Spleen (tissue), 11 donors: Measurements from ENCODE around the gene GRK6. TPM values are rescaled to one million over a fixed set of nuclear protein-coding genes. Genes with fewer than 3 reads are reported as not detected.

ENCODE experiments used
- DNase-seq: peaks from one replicate; pipeline ENCODE4 v3.0.0-alpha.2; 2020
- H3K27ac ChIP-seq, 8 donors: fragments of 200-600 bp; sonication (generic) in 7 of 8; 1 replicate in 4 of 8; 2 replicates in 4 of 8; pipeline versions ENCODE4 v1.5.0 to v1.8.0; 2016 to 2021; ENCODE audit warnings: inconsistent platforms in 4 of 8, mild to moderate bottlenecking in 4 of 8, moderate library complexity in 1 of 8
- H3K27me3 ChIP-seq, 7 donors: fragments of 200-600 bp; sonication (generic) in 6 of 7; replicated peaks in 1 of 7; 1 replicate in 4 of 7; 2 replicates in 3 of 7; pipeline versions ENCODE4 v1.5.0 to v1.8.0; 2016 to 2021; ENCODE audit warnings: inconsistent platforms in 3 of 7, mild to moderate bottlenecking in 1 of 7
- H3K36me3 ChIP-seq, 6 donors: fragments of 200-600 bp; sonication (generic) in 5 of 6; 1 replicate in 4 of 6; 2 replicates in 2 of 6; pipeline versions ENCODE4 v1.5.0 to v1.8.0; 2016 to 2021; ENCODE audit warnings: inconsistent platforms in 2 of 6
- H3K4me1 ChIP-seq, 6 donors: fragments of 200-600 bp; sonication (generic) in 5 of 6; 1 replicate in 3 of 6; 2 replicates in 3 of 6; pipeline versions ENCODE4 v1.5.0 to v1.8.0; 2016 to 2021; ENCODE audit warnings: inconsistent platforms in 3 of 6
- H3K4me3 ChIP-seq, 8 donors: fragments of 200-600 bp; sonication (generic) in 7 of 8; 1 replicate in 4 of 8; 2 replicates in 4 of 8; pipeline versions ENCODE4 v1.5.0 to v1.8.0; 2016 to 2021; ENCODE audit warnings: inconsistent platforms in 4 of 8, mild to moderate bottlenecking in 4 of 8, moderate library complexity in 2 of 8
- H3K9me3 ChIP-seq, 8 donors: fragments of 200-600 bp; sonication (generic) in 7 of 8; 1 replicate in 4 of 8; 2 replicates in 4 of 8; pipeline versions ENCODE4 v1.5.0 to v1.8.0; 2016 to 2021; ENCODE audit warnings: inconsistent platforms in 4 of 8
- POLR2A ChIP-seq, 3 donors: fragments of 450-650 bp; IDR thresholded peaks; one replicate each; pipeline ENCODE4 v1.5.1; 2017; ENCODE audit warnings: antibody characterized with exemption in 3 of 3, mild to moderate bottlenecking in 1 of 3
- POLR2AphosphoS5 ChIP-seq, 3 donors: sonication (generic); formaldehyde crosslinking; IDR thresholded peaks; one replicate each; pipeline ENCODE4 v1.5.1; 2017; ENCODE audit warnings: antibody characterized with exemption in 3 of 3
- WGBS, 5 donors: extraction: QIAGEN DNeasy Blood & Tissue Kit in 3 of 5; methylation state at CpG; one replicate each; pipeline versions ENCODE4 v1.1.5 to v1.1.7; 2013 to 2018; 5-methylcytosine and 5-hydroxymethylcytosine counted together
- intact Hi-C: fragments of 100-400 bp; cut with DNase I; formaldehyde crosslinking; loops from one replicate; pipeline ENCODE4 v1.15.0; 2023; ENCODE audit warnings: low total_unique reads
- polyA plus RNA-seq, 3 donors: library from polyadenylated mRNA; stranded (reverse); fragments of 200-250 nt; gene quantifications; one replicate each; pipeline ENCODE4 v1.2.1, GENCODE V29; 2013
- total RNA-seq, 7 donors: library from RNA; depleted of rRNA in 3 of 7; stranded (reverse); fragments of >200 nt in 3 of 7; fragmentation: NEBNext Ultra II Directional in 4 of 7; extraction: Animal tissue kit (Norgen Biotek cat#: 25700) in 4 of 7; gene quantifications; one replicate each; pipeline versions ENCODE4 v1.1.0 to v1.2.1, GENCODE V29; 2016 to 2021
- TF ChIP-seq, protein P1 (sequence below), 11 experiments: fragments of 200-600 bp in 7 of 11; fragments of 450-650 bp in 4 of 11; sonication (generic) in 4 of 11; IDR thresholded peaks in 8 of 11; conservative IDR thresholded peaks in 3 of 11; 1 replicate in 7 of 11; 2 replicates in 4 of 11; pipeline versions ENCODE4 v1.4.0 to v1.8.0; 2016 to 2021; ENCODE audit warnings: antibody characterized with exemption in 11 of 11, inconsistent platforms in 4 of 11, mild to moderate bottlenecking in 1 of 11
- donor health status: healthy with polysubstance abuse.
- donor health status: DM: no; HTN: no; CAD: no; lungs with moderate emphysema.
- donor health status: DM: no; HTN: no; CAD: no.
- donor health status: Bipolar disorder and iron deficiency.
- donor health status: healthy.
- donor health status: DM: no; HTN: no; CAD: no.
- donor health status: DM: yes; HTN: yes; CAD: no.

GRK6 gene
- total and polyA plus RNA-seq, 10 donors = 45.7 to 170 (median 133) TPM

DNA sequence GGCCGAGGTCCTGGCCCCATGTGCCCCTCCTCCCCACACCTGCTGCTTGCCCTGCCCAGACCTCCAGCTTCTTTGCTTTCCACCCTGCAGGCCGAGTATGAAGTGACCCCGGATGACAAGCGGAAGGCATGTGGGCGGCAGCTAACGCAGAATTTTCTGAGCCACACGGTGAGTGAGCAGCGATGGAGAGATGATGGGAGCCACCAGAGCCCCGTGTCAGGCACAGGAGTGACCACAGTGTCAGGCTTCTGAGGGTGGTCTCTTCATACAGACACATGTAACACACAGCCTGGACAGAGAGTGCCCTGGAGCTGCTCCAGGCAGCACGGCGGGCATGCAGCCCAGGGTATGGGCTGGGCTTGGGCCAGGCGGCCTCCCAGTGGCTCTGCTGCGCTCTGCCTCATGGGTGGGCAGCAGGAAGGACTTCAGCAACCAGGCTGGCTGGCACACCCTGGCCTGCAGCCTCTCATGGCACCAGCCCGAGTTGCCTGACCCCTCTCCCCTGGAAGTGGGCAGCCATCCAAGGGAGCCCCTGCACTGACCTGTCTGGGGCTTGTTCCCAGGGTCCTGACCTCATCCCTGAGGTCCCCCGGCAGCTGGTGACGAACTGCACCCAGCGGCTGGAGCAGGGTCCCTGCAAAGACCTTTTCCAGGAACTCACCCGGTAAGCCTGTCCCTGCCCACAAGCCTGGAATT is 5.8 kb downstream of the GRK6 start:
- H3K9me3 ChIP-seq = no peaks in the 10 kb centered on the region
- TF ChIP-seq, protein P1, sequence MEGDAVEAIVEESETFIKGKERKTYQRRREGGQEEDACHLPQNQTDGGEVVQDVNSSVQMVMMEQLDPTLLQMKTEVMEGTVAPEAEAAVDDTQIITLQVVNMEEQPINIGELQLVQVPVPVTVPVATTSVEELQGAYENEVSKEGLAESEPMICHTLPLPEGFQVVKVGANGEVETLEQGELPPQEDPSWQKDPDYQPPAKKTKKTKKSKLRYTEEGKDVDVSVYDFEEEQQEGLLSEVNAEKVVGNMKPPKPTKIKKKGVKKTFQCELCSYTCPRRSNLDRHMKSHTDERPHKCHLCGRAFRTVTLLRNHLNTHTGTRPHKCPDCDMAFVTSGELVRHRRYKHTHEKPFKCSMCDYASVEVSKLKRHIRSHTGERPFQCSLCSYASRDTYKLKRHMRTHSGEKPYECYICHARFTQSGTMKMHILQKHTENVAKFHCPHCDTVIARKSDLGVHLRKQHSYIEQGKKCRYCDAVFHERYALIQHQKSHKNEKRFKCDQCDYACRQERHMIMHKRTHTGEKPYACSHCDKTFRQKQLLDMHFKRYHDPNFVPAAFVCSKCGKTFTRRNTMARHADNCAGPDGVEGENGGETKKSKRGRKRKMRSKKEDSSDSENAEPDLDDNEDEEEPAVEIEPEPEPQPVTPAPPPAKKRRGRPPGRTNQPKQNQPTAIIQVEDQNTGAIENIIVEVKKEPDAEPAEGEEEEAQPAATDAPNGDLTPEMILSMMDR (IDR thresholded peaks at IDR 0.05 in 8 of 11, conservative IDR thresholded peaks at IDR 0.05 in 3 of 11) = peak in 1 of 11 experiments; percentile 12
- no peak for TF ChIP-seq POLR2A (IDR thresholded peaks at IDR 0.05)
- no peaks in the 10 kb centered on the region for H3K27me3 ChIP-seq
- WGBS, 5 donors = 43 to 73% (median 63%) methylated on average over 12 to 18 of the region's 18 CpGs
- intact Hi-C loops = no loop called here
- peak overlapping the region in 7 of 8 donors; percentile 4 to 90 (median 25) for H3K4me3 ChIP-seq
- peak overlapping the region; percentile 92 to 99 (median 98) for H3K27ac ChIP-seq
- peak; percentile 86 for DNase-seq
- peaks cover 61 to 100% (median 76%) of the 10 kb centered on the region in 6 donors for H3K4me1 ChIP-seq
- H3K36me3 ChIP-seq = peaks cover 9 to 78% (median 64%) of the 10 kb centered on the region in 6 donors

DNA sequence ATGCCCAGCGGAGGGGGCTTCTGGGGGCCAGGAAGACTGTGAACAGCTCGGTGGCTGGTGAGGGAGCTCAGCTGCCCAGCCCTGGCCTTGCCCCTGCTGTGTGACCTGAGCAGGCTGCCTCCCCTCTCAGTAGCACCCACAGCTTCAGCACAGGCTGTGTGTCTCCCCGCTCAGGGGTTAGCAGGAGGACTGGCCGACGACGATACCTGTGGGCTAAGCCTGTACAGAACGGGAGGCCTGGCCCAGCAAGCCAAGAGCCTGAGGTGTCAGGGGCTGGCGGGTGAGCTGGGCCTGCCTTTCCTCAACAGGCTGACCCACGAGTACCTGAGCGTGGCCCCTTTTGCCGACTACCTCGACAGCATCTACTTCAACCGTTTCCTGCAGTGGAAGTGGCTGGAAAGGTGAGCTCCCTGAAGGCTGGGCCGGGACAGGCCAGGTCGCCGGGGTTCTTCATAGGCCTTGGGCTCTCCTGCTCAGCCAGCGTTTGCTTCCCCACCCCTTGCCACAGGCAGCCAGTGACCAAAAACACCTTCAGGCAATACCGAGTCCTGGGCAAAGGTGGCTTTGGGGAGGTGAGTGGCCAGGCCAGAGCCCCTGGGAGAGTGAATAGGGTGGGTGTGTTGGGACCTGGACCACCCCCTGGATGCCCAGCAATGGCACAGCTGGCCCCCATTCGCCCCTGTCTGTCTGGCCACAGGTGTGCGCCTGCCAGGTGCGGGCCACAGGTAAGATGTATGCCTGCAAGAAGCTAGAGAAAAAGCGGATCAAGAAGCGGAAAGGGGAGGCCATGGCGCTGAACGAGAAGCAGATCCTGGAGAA is 6.6 kb downstream of the GRK6 start:
- DNase-seq = peak; percentile 82
- WGBS, 5 donors = 92 to 97% (median 93%) methylated on average over 24 to 25 of the region's 25 CpGs
- intact Hi-C loops = no loop called here
- Histone ChIP-seq H3K27me3 (no peaks in the 10 kb centered on the region), H3K9me3 (no peaks in the 10 kb centered on the region), H3K4me1 (peaks cover 54 to 100% (median 68%) of the 10 kb centered on the region in 6 donors), H3K4me3 (peak overlapping the region in 2 of 8 donors; percentile 25 to 88), H3K36me3 (peaks cover 10 to 85% (median 71%) of the 10 kb centered on the region in 6 donors), H3K27ac (peak overlapping the region; percentile 92 to 99 (median 98))
- TF ChIP-seq POLR2A (IDR thresholded peaks at IDR 0.05) (no peak), POLR2AphosphoS5 (IDR thresholded peaks at IDR 0.05) (peak in 2 of 3 donors; percentile 4 to 22)
- TF ChIP-seq, protein P1 (IDR thresholded peaks at IDR 0.05 in 8 of 11, conservative IDR thresholded peaks at IDR 0.05 in 3 of 11) = no peak

DNA sequence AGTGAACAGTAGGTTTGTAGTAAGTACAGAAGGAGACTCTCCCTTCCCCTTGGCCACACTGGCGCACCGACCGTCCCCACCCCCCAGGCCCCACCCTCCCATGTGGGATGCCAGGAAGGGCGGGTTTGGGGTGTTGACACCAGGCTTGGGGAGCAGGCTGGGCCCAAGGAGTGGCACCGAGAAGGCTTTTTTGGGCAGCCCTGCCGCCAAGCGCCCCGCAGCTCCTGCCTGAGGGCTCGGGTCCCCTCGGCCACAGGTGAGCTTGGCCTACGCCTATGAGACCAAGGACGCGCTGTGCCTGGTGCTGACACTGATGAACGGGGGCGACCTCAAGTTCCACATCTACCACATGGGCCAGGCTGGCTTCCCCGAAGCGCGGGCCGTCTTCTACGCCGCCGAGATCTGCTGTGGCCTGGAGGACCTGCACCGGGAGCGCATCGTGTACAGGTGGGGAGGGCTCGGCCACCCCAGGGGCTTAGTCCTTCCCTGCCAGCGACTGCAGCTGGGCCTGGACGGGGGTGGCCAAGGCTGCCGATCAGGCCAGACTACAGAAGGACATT is 7.3 kb downstream of the GRK6 start:
- intact Hi-C loops = no loop called here
- peaks cover 12 to 92% (median 78%) of the 10 kb centered on the region in 6 donors for H3K36me3 ChIP-seq
- DNase-seq = peak; percentile 81
- peak overlapping the region in 6 of 8 donors; percentile 96 to 99 (median 98) for H3K27ac ChIP-seq
- peak in 1 of 3 donors; percentile 61 for TF ChIP-seq POLR2AphosphoS5 (IDR thresholded peaks at IDR 0.05)
- no peak for TF ChIP-seq POLR2A (IDR thresholded peaks at IDR 0.05)
- TF ChIP-seq, protein P1 (IDR thresholded peaks at IDR 0.05 in 8 of 11, conservative IDR thresholded peaks at IDR 0.05 in 3 of 11) = no peak
- H3K27me3 ChIP-seq = no peaks in the 10 kb centered on the region
- 86 to 95% (median 90%) methylated on average over 12 to 29 of the region's 29 CpGs for WGBS, 5 donors
- peaks cover 47 to 98% (median 64%) of the 10 kb centered on the region in 6 donors for H3K4me1 ChIP-seq
- no peaks in the 10 kb centered on the region for H3K9me3 ChIP-seq
- H3K4me3 ChIP-seq = peak overlapping the region in 1 of 8 donors; percentile 88
